SU-DHL-6 (cell line): ENCODE results near the gene EPAS1.

ENCODE experiments used
- CTCF ChIP-seq: fragments of 200-600 bp; sonication (generic); IDR thresholded peaks from one replicate; pipeline ENCODE4 v1.5.1; 2017; ENCODE audit warnings: antibody characterized with exemption, mild to moderate bottlenecking, low read length, moderate library complexity; ENCODE audit not compliant: insufficient read depth, poor library complexity, severe bottlenecking
- EZH2phosphoT487 ChIP-seq: fragments of 200-600 bp; sonication (generic), shearing (Covaris generic); conservative IDR thresholded peaks from 2 replicates; pipeline ENCODE4 v1.6.1; 2018; ENCODE audit warnings: mild to moderate bottlenecking, antibody characterized with exemption, low read length, moderate library complexity, mixed read lengths

- TF ChIP-seq CTCF (no peak), EZH2phosphoT487 (no peak)
Observed at GRCh38 chr2:46367286-46367685, 70.1 kb downstream of the EPAS1 start.
